H9 (cell line): ENCODE results near the gene ATRIP. TPM values are rescaled to one million over a fixed set of nuclear protein-coding genes. Genes with fewer than 3 reads are reported as not detected.

Experiments
- DNase-seq: peaks from one replicate; pipeline ENCODE4 v3.0.0-alpha.2; 2017
- H2AFZ ChIP-seq: one replicate; pipeline ENCODE4 v1.6.1; 2013; ENCODE audit warnings: mild to moderate bottlenecking, low read length, control low read depth, moderate library complexity
- H2AK5ac ChIP-seq: 2 replicates; pipeline ENCODE4 v1.6.1; 2013; ENCODE audit warnings: low read length, control low read depth, mixed read lengths; ENCODE audit not compliant: insufficient read length
- H2BK120ac ChIP-seq: one replicate; pipeline ENCODE4 v1.6.1; 2013; ENCODE audit warnings: low read depth, mild to moderate bottlenecking, low read length, control low read depth, inconsistent platforms; ENCODE audit not compliant: poor library complexity, severe bottlenecking
- H2BK12ac ChIP-seq: 2 replicates; pipeline ENCODE4 v1.6.1; 2013; ENCODE audit warnings: low read length, control low read depth, mixed read lengths, low read depth; ENCODE audit not compliant: insufficient read length
- H2BK15ac ChIP-seq: 2 replicates; pipeline ENCODE4 v1.6.1; 2013; ENCODE audit warnings: low read depth, low read length, control low read depth
- H2BK20ac ChIP-seq: one replicate; pipeline ENCODE4 v1.6.1; 2013; ENCODE audit warnings: low read depth, mild to moderate bottlenecking, low read length, control low read depth, inconsistent platforms; ENCODE audit not compliant: poor library complexity, severe bottlenecking
- H2BK5ac ChIP-seq: 2 replicates; pipeline ENCODE4 v1.6.1; 2013; ENCODE audit warnings: low read length, control low read depth, mixed read lengths; ENCODE audit not compliant: insufficient read length
- H3K14ac ChIP-seq: 2 replicates; pipeline ENCODE4 v1.6.1; 2013; ENCODE audit warnings: low read length, control low read depth; ENCODE audit not compliant: insufficient read depth
- H3K18ac ChIP-seq: 2 replicates; pipeline ENCODE4 v1.6.1; 2013; ENCODE audit warnings: low read depth, mild to moderate bottlenecking, mixed read lengths, low read length, control low read depth; ENCODE audit not compliant: insufficient read length
- H3K23ac ChIP-seq: 2 replicates; pipeline ENCODE4 v1.6.1; 2013; ENCODE audit warnings: low read length, control low read depth, mixed read lengths, low read depth; ENCODE audit not compliant: insufficient read length
- H3K23me2 ChIP-seq: 2 replicates; pipeline ENCODE4 v1.6.1; 2013; ENCODE audit warnings: low read depth, mild to moderate bottlenecking, mixed read lengths, low read length, control low read depth; ENCODE audit not compliant: insufficient read length, poor library complexity, severe bottlenecking
- H3K27ac ChIP-seq: 2 replicates; pipeline ENCODE4 v1.5.1; 2013; ENCODE audit warnings: low read length, control low read depth, mixed read lengths, low read depth; ENCODE audit not compliant: insufficient read length
- H3K27me3 ChIP-seq: 2 replicates; pipeline ENCODE4 v1.6.1; 2013; ENCODE audit warnings: low read length, control low read depth, inconsistent platforms; ENCODE audit not compliant: insufficient read depth
- H3K4ac ChIP-seq: 2 replicates; pipeline ENCODE4 v1.6.1; 2013; ENCODE audit warnings: low read depth, mild to moderate bottlenecking, control low read depth, inconsistent platforms, low read length, moderate library complexity
- H3K4me1 ChIP-seq: 2 replicates; pipeline ENCODE4 v1.6.1; 2013; ENCODE audit warnings: low read length, control low read depth, inconsistent platforms; ENCODE audit not compliant: insufficient read depth
- H3K4me2 ChIP-seq: 2 replicates; pipeline ENCODE4 v1.6.1; 2013; ENCODE audit warnings: low read length, control low read depth, mixed read lengths; ENCODE audit not compliant: insufficient read length, insufficient read depth
- H3K56ac ChIP-seq: 2 replicates; pipeline ENCODE4 v1.6.1; 2013; ENCODE audit warnings: low read depth, mild to moderate bottlenecking, mixed read lengths, low read length, control low read depth; ENCODE audit not compliant: insufficient read length
- H3K79me1 ChIP-seq: 2 replicates; pipeline ENCODE4 v1.6.1; 2013; ENCODE audit warnings: low read depth, mild to moderate bottlenecking, moderate library complexity, low read length, control low read depth, inconsistent platforms; ENCODE audit not compliant: insufficient read depth, poor library complexity, severe bottlenecking
- H3K79me2 ChIP-seq: 2 replicates; pipeline ENCODE4 v1.6.1; 2013; ENCODE audit warnings: low read length, control low read depth, inconsistent platforms; ENCODE audit not compliant: insufficient read depth
- H3K9ac ChIP-seq: 2 replicates; pipeline ENCODE4 v1.6.1; 2013; ENCODE audit warnings: low read length, control low read depth, mixed read lengths; ENCODE audit not compliant: insufficient read length; ENCODE audit errors: extremely low read depth
- H3K9me3 ChIP-seq: one replicate; pipeline ENCODE4 v1.6.1; 2013; ENCODE audit warnings: low read depth, low read length, inconsistent platforms; ENCODE audit not compliant: control insufficient read depth
- H3T11ph ChIP-seq: one replicate; pipeline ENCODE4 v1.6.1; 2013; ENCODE audit warnings: mild to moderate bottlenecking, low read length, control low read depth, inconsistent platforms
- H4K20me1 ChIP-seq: one replicate; pipeline ENCODE4 v1.6.1; 2013; ENCODE audit not compliant: control insufficient read depth, insufficient read length, insufficient read depth
- H4K5ac ChIP-seq: 2 replicates; pipeline ENCODE4 v1.6.1; 2013; ENCODE audit warnings: low read depth, mild to moderate bottlenecking, mixed read lengths, low read length, control low read depth; ENCODE audit not compliant: insufficient read length
- H4K8ac ChIP-seq: replicated peaks from 2 replicates; pipeline ENCODE4 v1.6.1; 2013; ENCODE audit warnings: low read length, control low read depth, mixed read lengths, low read depth; ENCODE audit not compliant: insufficient read length
- H4K91ac ChIP-seq: 2 replicates; pipeline ENCODE4 v1.6.1; 2013; ENCODE audit warnings: low read depth, mild to moderate bottlenecking, moderate library complexity, mixed read lengths, low read length, control low read depth; ENCODE audit not compliant: insufficient read length
- H3K27ac Mint-ChIP-seq, 3 experiments: 2 replicates in 2 of 3; 3 replicates in 1 of 3; pipeline ENCODE4 v1.8.0; 2020 to 2021; ENCODE audit warnings: mixed read lengths in 3 of 3, mild to moderate bottlenecking in 1 of 3, moderate library complexity in 1 of 3
- H3K27me3 Mint-ChIP-seq: 2 replicates; pipeline ENCODE4 v1.8.0; 2021; ENCODE audit warnings: low read depth, mild to moderate bottlenecking, moderate library complexity, mixed read lengths
- H3K36me3 Mint-ChIP-seq, 3 experiments: 2 replicates in 2 of 3; 3 replicates in 1 of 3; pipeline ENCODE4 v1.8.0; 2020 to 2021; ENCODE audit warnings: low read depth in 3 of 3, mixed read lengths in 3 of 3; ENCODE audit not compliant: insufficient read depth in 1 of 3
- H3K4me1 Mint-ChIP-seq, 2 experiments: 2 replicates each; pipeline ENCODE4 v1.8.0; 2020; ENCODE audit warnings: mixed read lengths in 2 of 2
- H3K4me3 Mint-ChIP-seq, 2 experiments: 2 replicates in 1 of 2; 3 replicates in 1 of 2; pipeline ENCODE4 v1.8.0; 2020 to 2021; ENCODE audit warnings: mild to moderate bottlenecking in 2 of 2, mixed read lengths in 2 of 2, moderate library complexity in 1 of 2
- H3K9me3 Mint-ChIP-seq, 2 experiments: 2 replicates in 1 of 2; 3 replicates in 1 of 2; pipeline ENCODE4 v1.8.0; 2020; ENCODE audit warnings: mild to moderate bottlenecking in 2 of 2, mixed read lengths in 2 of 2, moderate library complexity in 1 of 2
- CTCF ChIP-seq: fragments of 200-600 bp; sonication (generic); conservative IDR thresholded peaks from 3 replicates; pipeline ENCODE4 v1.8.0; 2021; ENCODE audit warnings: antibody characterized with exemption, mild to moderate bottlenecking
- WGBS: extraction: QIAGEN DNeasy Blood & Tissue Kit; methylation state at CpG from one replicate; pipeline ENCODE4 v1.1.7; 2013; ENCODE audit warnings: missing lambda C conversion rate, low lambda C conversion rate, mixed read lengths; ENCODE audit not compliant: insufficient read length; ENCODE audit errors: extremely low coverage; 5-methylcytosine and 5-hydroxymethylcytosine counted together
- total RNA-seq: library from RNA; stranded (reverse); gene quantifications from 2 replicates; pipeline ENCODE4 v1.2.1, GENCODE V29; 2021

The ATRIP gene
- total RNA-seq, 1 experiment from 2014 or later: 16.3 TPM

DNA sequence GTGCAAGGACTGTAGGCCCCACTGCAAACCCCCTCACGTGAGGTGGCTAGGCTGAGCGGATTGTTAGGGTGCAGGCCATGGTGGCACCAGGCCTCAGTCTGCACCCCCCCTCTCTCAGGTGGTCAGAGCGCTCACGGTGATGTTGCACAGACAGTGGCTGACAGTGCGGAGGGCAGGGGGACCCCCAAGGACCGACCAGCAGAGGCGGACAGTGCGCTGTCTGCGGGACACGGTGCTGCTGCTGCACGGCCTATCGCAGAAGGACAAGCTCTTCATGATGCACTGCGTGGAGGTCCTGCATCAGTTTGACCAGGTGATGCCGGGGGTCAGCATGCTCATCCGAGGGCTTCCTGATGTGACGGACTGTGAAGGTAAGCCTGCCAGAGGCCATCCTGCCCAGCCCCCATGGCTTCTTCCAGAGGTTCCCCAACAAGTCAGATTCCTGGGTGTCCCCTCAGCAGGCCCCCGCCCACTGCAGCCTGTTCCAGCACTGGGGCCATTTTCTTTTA lies 18.2 kb downstream of the ATRIP start:
- no peak overlapping the region for H3K4me3 Mint-ChIP-seq
- Histone ChIP-seq H3T11ph (no peak overlapping the region), H2BK5ac (no peak overlapping the region), H4K20me1 (no peaks in the 10 kb centered on the region), H2AFZ (no peak overlapping the region), H3K79me1 (no peaks in the 10 kb centered on the region), H3K14ac (peak overlapping the region; percentile 20; the same call in 1 of the 2 replicates), H3K4me1 (no peaks in the 10 kb centered on the region), H2BK15ac (no peak overlapping the region), H3K9me3 (no peaks in the 10 kb centered on the region), H4K5ac (no peak overlapping the region), H3K56ac (no peak overlapping the region), H4K91ac (peak overlapping the region; percentile 0), H4K8ac (no peak overlapping the region), H3K79me2 (no peaks in the 10 kb centered on the region; the same call in 1 of the 2 replicates), H2BK20ac (no peak overlapping the region), H3K27me3 (no peaks in the 10 kb centered on the region), H3K27ac (no peak overlapping the region), H2BK12ac (no peak overlapping the region), H3K23me2 (no peaks in the 10 kb centered on the region), H3K23ac (no peak overlapping the region), H3K9ac (no peak overlapping the region), H3K4me2 (no peak overlapping the region), H3K18ac (no peak overlapping the region), H3K4ac (no peak overlapping the region), H2BK120ac (no peak overlapping the region), H2AK5ac (no peak overlapping the region)
- no CpG with 5 or more reads among the region's 17 CpGs for WGBS
- no peaks in the 10 kb centered on the region; the same call in 1 of the 2 replicates for H3K27me3 Mint-ChIP-seq
- peaks cover 13 to 23% of the 10 kb centered on the region in 2 experiments for H3K4me1 Mint-ChIP-seq
- TF ChIP-seq CTCF: no peak
- peak overlapping the region in 2 of 3 experiments; percentile 99; a peak in 4 of 7 replicates for H3K27ac Mint-ChIP-seq
- H3K9me3 Mint-ChIP-seq: no peaks in the 10 kb centered on the region
- DNase-seq: peak; percentile 28
- peaks cover 10 to 48% (median 43%) of the 10 kb centered on the region in 3 experiments for H3K36me3 Mint-ChIP-seq
